GM21423 (cell line): ENCODE results near the gene PCBP3.
"Not testable (repeated sequence)": the region's sequence is repeated elsewhere in the genome, so short reads cannot be mapped to it uniquely, and the experiment has no call there.

Experiments
- ATAC-seq: cut with Tn5 transposase; IDR thresholded peaks from one replicate; pipeline ENCODE4 v1.9.1; 2021; ENCODE audit warnings: mild to moderate bottlenecking, moderate library complexity; ENCODE audit not compliant: unreplicated experiment

The PCBP3 gene

GRCh38 chr21:45972716-45973474 is 329.4 kb downstream of the PCBP3 start:
- ATAC-seq = no peak

GRCh38 chr21:45973475-45974072 is 330.0 kb downstream of the PCBP3 start:
- ATAC-seq = no peak

- ATAC-seq = no peak
These were observed 330.8 kb downstream of the PCBP3 start for GRCh38 chr21:45974073-45975019.

GRCh38 chr21:45975020-45975666 is 331.6 kb downstream of the PCBP3 start:
- no peak for ATAC-seq

DNA sequence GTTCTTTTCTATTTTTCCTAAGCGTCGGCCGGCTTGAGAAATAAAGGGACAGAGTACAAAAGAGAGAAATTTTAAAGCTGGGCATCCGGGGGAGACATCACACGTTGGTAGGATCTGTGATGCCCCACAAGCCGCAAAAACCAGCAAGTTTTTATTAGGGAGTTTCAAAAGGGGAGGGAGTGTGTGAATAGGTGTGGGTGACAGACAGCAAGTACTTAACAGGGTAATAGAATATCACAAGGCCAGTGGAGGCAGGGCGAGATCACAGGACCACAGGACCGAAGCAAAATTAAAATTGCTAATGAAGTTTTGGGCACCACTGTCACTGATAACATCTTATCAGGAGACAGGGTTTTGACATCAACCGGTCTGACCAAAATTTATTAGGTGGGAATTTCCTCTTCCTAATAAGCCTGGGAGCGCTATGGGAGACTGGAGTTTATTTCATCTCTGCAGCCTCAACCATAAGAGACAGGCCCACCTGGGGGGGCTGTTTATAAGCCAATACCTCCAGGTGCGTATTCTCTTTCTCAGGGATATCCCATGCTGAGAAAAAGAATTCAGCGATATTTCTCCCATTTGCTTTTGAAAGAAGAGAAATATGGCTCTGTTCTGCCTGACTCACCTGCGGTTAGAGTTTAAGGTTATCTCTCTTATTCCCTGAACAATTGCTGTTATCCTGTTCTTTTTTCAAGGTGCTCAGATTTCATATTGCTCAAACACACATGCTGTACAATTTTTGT is 332.3 kb downstream of the PCBP3 start:
- not testable (repeated sequence) for ATAC-seq

- no peak for ATAC-seq
These were observed 333.3 kb downstream of the PCBP3 start for GRCh38 chr21:45976701-45977311.

DNA sequence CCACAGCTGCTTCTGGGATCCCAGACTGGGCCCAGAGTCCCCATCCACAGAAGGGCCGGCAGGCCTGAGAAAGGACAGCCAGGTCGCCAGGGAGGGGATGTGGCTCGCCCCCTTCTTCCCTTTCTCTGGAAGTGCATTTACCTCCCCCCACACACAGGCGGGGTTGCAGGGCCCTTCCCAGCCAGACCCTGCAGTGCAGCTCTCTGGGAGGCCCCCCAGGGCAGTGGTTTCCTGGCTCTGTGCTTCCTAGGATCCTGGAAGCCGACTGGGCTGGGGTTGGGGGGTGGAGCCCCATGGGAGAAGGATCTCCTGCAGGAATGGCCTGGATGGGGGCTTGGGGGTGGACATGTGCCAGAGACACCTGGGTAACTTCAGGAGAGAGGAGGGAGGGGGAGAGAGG is 333.9 kb downstream of the PCBP3 start:
- no peak for ATAC-seq

DNA sequence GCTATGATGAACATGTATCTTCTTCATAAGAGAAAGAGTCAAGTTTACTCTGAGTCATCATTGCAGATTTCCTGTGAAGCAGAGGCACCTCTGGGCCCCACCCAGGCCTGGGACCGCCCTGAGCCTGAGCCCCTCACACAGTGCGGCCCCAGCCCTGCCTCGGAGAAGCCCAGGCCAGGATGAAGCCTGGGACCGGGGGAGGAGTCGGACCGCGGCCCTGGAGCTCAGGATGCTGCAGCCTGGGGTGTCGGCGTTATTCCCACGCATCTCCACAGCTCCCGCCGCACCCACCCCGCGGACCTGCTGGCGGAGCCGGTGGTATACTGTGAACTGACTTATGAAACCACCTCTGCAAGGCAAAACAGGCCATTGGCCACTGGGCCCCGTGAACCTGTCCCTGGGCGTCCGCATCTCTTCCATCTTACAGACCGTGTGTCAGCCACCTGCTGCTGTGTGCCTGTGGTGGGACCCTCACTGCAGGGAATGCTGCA is 335.7 kb downstream of the PCBP3 start:
- no peak for ATAC-seq

GRCh38 chr21:45979651-45980050 is 336.1 kb downstream of the PCBP3 start:
- ATAC-seq = no peak

DNA sequence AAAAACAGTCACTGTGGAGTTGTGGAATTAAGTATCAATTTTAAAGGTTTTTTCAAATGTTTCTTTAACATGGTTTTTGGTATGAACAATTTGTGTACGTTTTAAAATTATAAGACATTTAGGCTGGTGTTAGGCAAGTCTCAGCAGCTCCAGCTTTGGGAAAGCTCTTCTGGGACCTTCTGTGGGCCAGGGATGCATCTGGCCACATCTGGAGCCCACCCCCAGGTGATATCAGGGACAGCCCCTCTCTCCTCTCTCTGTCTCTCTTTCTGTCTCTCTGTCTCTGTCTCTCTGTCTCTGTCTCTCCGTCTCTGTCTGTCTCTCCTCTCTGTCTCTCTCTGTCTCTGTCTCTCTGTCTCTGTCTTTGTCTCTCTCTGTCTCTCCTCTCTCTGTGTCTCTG is 336.7 kb downstream of the PCBP3 start:
- ATAC-seq = no peak

DNA sequence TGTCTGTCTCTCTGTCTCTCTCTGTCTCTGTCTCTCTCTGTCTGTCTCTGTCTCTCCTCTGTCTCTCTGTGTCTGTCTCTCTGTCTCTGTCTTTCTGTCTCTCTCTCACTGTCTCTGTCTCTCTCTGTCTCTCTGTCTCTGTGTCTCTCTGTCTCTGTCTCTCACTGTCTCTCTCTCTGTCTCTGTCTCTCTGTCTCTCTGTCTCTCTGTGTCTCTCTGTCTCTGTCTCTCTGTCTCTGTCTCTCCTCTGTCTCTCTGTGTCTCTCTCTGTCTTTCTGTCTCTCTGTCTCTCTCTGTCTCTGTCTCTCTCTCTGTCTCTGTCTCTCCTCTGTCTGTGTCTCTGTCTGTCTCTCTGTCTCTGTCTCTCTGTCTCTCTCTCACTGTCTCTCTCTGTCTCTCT is 337.2 kb downstream of the PCBP3 start:
- ATAC-seq = no peak

GRCh38 chr21:45981151-45982091 is 337.9 kb downstream of the PCBP3 start, which contains the start of gene COL6A1:
COL6A1 (plus strand) TSS chr21:45981770; CDS start chr21:45981851, 81 bp downstream.
- no peak for ATAC-seq

- no peak for ATAC-seq
These were observed 338.7 kb downstream of the PCBP3 start for GRCh38 chr21:45982092-45982757.

DNA sequence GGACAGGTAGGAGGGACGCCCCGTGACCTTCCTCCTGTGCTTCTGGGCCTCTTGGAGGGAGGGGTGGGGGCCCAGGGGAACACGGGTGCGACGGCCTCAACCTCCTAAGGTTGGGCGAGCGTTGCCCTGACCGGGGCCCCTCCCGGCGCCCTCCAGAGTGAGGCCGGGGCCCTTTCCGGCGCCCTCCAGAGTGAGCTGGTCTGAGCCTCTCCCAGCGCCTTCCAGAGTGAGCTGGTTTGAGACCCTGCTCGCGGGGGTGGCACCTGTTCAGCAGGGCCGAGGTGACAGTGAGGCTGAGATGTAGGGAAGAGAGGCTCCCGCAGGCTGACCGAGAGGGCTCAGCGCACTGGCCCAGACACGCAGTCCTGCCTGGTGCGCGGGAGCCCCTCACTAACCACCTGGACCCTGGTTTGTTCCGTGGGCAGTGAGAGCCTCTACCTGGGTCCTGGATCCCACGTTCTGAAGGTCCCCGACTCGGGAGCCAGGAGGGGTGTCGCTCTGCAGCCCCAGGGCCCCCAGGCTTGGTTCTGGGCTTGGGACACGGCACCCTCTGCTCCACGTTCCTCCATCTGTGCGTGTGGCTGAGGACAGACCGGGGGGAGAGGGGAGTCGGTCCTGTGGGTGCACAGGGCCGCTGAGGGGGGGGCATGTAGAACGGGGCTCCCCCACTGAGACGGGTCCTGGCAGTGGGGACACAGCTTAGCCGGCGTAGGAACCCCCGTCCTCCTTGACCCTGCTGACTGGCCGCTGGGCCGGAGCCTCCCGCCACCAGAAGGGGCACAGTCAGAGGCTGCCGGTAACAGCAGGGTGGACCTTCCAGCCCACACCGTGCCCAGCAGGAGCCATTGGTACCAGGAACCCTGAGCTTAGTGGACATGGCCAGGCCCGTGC is 339.5 kb downstream of the PCBP3 start:
- no peak for ATAC-seq

- ATAC-seq = no peak
These were observed 340.1 kb downstream of the PCBP3 start for GRCh38 chr21:45983649-45983965.

DNA sequence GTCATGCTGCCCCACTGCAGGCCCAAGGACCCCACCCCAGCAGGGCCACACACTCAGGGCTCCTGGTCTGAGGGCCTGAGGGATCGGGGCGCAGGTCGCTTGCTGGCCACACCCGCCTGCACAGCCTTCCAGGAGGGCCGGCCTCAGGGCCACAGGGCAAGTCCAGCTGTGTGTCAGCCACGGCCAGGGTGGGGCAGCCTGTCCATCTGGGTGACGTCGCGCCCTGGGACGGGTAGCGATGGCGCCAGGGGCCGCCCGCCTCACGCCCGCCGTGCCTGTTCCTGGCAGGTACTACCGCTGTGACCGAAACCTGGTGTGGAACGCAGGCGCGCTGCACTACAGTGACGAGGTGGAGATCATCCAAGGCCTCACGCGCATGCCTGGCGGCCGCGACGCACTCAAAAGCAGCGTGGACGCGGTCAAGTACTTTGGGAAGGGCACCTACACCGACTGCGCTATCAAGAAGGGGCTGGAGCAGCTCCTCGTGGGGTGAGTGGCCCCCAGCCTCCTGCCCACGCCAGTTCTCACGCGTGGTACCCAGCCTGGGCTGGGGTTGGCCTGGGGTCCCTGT is 340.5 kb downstream of the PCBP3 start:
- no peak for ATAC-seq

- ATAC-seq = no peak
These were observed 341.1 kb downstream of the PCBP3 start for GRCh38 chr21:45984584-45985095.
